HUES64 (cell line): ENCODE data around the gene THRB.

Source experiments
- H3K27ac ChIP-seq: 2 replicates; pipeline ENCODE4 v1.7.0; 2013; ENCODE audit warnings: low read depth, low read length, inconsistent platforms
- H3K27me3 ChIP-seq: 2 replicates; pipeline ENCODE4 v1.6.1; 2013; ENCODE audit warnings: mild to moderate bottlenecking, low read length; ENCODE audit not compliant: insufficient read depth
- H3K36me3 ChIP-seq: 2 replicates; pipeline ENCODE4 v1.6.1; 2013; ENCODE audit warnings: mild to moderate bottlenecking, low read length; ENCODE audit not compliant: insufficient read depth
- H3K4me1 ChIP-seq: 2 replicates; pipeline ENCODE4 v1.6.1; 2013; ENCODE audit warnings: mild to moderate bottlenecking, low read length, moderate library complexity; ENCODE audit not compliant: insufficient read depth
- H3K4me3 ChIP-seq: 2 replicates; pipeline ENCODE4 v1.5.1; 2013; ENCODE audit warnings: mild to moderate bottlenecking, low read length, moderate library complexity
- H3K9ac ChIP-seq: 2 replicates; pipeline ENCODE4 v1.6.1; 2013; ENCODE audit warnings: mild to moderate bottlenecking, low read depth, low read length
- H3K9me3 ChIP-seq: 2 replicates; pipeline ENCODE4 v1.6.1; 2013; ENCODE audit warnings: low read depth, low read length; ENCODE audit not compliant: insufficient read depth
- WGBS: fragments of 150-250, 120-280 bp; methylation state at CpG from one replicate; pipeline ENCODE4 v1.1.7; 2013; ENCODE audit warnings: missing lambda C conversion rate; 5-methylcytosine and 5-hydroxymethylcytosine counted together

The THRB gene

GRCh38 chr3:24067483-24067882 is 427.2 kb downstream of the THRB start:
- Histone ChIP-seq H3K9ac (no peak overlapping the region), H3K27ac (no peak overlapping the region), H3K36me3 (no peaks in the 10 kb centered on the region), H3K9me3 (no peaks in the 10 kb centered on the region), H3K27me3 (no peaks in the 10 kb centered on the region), H3K4me1 (no peaks in the 10 kb centered on the region), H3K4me3 (no peak overlapping the region)
- WGBS: 83% methylated on average over 3 of the region's 3 CpGs
